Colon (tissue), 2 donors: ENCODE measurements around the gene MAPT.
"Not testable (repeated sequence)": the region's sequence is repeated elsewhere in the genome, so short reads cannot be mapped to it uniquely, and the experiment has no call there.

Experiments
- FAIRE-seq: peaks from 2 replicates; lab custom pipeline; 2012; peaks lifted over from hg19 to GRCh38; lab: Jason Lieb, UNC
- donor health status: control.
- donor health status: control.

MAPT gene

GRCh38 chr17:45900723-45901415 is 6.5 kb downstream of the MAPT start:
- FAIRE-seq, result no peak

DNA sequence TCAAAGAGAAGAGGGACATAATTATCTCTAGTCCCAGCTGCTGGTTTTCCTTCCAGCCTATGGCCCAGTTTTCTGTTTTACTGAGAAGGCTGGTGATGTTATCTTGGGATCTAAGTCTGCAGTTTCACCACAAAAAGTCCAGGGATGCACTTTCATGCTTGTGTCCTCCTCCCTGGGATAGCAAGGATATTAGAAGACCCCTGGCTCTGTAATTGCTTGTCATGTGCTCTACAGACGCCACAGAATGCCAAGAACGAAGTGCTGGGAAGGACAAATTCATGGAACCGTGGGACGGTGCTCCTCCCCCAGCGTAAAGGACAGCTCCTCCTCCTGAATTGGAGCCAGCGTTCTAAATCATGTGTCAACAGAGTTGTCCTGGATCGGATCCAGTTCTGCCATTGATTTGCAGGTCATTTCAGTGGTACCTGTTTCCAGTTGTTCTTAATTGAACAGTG is 8.6 kb downstream of the MAPT start:
- FAIRE-seq, result no peak

DNA sequence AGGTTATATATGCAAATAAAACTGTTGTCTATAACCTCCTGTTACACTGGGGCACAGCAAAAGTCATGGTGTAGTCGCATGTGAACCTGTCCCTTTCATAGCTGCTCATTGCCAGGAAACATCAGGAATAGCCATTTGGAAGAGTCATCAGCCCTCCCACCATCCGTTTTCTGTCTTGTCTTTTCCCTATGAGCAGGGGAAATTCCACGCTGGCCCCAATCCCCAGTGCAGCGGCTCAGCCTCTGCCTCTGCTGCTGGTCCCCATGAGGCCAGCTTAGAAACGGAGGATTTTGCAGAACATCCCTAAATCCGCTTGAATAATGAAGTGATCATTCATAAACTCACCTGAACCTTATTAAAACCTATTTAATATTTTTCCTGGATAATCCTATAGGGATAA is 10.5 kb downstream of the MAPT start:
- no peak for FAIRE-seq

DNA sequence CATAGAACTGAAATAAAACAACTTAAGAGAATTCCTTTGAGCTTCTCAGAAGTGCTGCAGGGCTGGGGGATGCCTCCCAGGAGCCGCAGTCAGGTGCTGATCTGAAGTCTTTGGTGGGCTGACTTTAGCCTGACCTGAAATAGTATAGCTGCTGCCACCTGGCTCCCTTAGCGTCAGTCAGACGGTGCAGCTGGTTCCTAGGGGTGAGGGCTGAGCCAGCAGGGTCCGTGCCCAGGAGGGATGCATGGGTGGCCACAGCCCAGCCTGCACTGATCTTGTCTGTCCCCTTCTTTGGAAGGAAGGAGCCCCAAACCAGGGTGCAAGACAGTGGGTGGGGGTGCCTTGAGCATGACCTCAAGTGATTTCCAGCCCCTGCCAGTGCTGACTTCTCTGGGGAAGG is 11.5 kb downstream of the MAPT start:
- FAIRE-seq, result no peak

DNA sequence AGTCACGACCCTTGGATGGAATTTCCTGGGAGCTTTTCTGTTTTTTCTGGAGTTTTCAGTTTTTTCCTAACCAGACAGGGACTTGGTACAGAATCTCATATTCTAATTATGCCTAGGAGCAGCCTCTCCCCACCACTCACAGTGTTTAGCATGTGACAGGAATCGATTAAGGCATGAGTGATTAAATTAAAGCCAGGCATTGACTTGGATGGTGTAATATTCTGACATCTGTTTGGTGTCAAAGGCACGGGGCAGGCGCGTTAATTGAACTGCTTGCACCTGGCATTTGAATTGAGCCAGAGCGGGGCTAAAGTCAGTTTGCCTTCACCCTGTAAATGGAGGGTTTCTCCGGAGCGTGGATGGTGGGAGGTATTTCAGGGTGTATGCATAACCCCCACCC is 11.9 kb downstream of the MAPT start:
- FAIRE-seq, result no peak

DNA sequence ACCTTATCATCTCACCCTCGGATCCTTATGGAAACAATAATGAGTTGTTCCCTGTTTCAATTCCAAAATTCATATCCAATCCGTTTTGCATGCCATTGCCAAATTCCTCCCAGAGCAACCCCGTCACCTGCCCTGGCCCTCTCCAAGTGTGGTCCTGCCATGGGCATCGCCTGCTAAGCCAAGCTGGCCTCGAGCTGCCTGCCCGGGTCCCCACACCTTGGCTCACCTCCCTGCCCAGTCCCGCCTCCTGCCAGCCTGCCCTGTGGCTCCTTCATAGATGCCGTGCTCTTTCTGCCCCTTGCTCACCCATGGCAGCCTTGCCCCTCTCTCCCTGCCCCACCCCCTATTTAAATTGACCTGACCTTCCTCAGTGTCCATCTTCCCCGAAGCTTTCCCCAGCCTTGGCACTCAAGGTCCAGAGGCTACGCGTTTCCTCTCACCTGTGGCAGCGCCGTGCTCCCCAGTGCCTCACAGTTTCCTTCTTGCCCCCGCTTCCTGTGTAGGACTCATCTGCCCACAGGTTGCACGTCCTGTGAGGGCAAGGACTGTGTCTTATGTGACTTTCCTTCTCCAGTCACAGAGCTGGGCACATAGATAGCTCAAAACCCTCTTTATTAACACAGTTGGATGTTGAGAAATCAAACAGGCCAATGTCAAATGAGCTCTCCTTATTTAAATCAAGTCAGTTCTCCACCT is 12.7 kb downstream of the MAPT start:
- FAIRE-seq, result no peak

DNA sequence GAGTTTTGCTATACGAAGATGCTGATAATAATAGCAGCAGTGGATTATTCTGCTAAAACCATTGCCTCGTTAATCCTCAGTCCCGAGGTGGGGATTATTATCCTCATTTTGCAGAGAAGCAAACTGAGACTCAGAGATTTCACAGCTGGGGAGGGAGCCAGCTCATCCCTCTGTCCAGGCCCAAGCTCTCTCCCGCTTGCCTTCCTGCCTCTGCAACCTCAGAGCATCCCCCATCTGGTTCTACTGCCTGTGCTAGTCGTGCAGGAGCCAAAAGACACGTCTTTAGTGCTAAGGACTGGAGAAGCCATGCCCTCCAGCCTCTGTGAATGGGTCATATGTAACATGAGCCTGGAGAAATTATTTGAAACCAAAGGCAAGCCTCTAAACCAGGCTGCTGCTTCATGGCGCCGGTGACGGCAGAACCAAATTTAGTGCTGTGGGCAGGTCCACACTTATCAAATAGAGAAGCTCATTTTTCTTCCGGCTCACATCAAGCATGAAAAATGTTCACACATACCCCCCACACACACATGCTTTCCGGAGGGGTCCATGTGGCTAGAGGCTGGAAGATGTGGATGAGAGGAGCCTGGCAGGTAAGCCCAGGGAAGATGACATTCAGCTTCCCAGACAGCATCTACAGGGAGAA is 13.5 kb downstream of the MAPT start:
- FAIRE-seq, result no peak

- FAIRE-seq, result no peak
Observed at GRCh38 chr17:45908460-45908859, 14.1 kb downstream of the MAPT start.

DNA sequence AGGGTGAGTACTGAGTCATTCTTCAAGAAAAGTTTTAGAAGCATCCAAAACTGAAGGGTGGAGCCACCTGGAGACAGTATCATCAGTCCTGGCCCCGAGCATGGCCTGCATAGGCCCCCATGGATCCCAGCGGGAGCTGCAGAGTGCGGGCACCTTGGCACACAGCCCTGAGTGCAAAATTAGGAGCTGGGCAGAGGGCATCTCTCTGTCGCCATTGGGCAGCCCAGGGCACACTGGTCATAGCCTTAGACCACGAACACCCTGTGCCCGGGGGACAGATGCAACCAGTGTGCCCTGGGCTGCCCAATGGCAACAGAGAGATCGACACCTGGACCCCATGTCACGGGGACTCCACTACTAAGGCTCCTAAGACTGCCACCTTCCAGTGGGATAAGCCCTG is 14.6 kb downstream of the MAPT start:
- FAIRE-seq, result no peak

GRCh38 chr17:45910667-45911066 is 16.3 kb downstream of the MAPT start:
- FAIRE-seq, result no peak

GRCh38 chr17:45912319-45912718 is 18.0 kb downstream of the MAPT start:
- no peak for FAIRE-seq

GRCh38 chr17:45913030-45913429 is 18.7 kb downstream of the MAPT start:
- not testable (repeated sequence) for FAIRE-seq

- FAIRE-seq, result no peak
Observed at GRCh38 chr17:45914047-45914717, 19.8 kb downstream of the MAPT start.

GRCh38 chr17:45915263-45915662 is 20.9 kb downstream of the MAPT start:
- no peak for FAIRE-seq

DNA sequence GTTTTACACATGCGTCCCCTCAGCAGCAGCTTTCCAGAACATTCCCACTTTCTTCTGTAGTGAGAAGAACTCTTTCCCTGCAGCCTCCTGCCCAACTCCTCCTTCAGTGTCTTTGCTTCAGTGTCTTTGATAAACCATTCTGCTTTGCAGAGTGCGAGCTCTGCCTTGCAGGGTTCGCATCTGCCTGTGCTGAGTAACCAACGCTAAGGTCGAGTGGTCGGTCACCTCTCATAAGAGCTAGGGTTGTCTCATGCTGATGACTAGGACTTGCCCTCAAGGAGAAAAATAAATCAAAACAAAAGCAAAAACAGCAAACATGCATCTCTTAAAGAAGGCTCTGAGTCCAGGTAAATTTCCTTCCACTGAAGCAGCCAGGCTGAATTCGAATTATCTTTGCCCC is 22.7 kb downstream of the MAPT start:
- no peak for FAIRE-seq

- FAIRE-seq, result no peak
Observed at GRCh38 chr17:45918241-45918745, 23.9 kb downstream of the MAPT start.

- no peak for FAIRE-seq
Observed at GRCh38 chr17:45919136-45919535, 24.8 kb downstream of the MAPT start.

DNA sequence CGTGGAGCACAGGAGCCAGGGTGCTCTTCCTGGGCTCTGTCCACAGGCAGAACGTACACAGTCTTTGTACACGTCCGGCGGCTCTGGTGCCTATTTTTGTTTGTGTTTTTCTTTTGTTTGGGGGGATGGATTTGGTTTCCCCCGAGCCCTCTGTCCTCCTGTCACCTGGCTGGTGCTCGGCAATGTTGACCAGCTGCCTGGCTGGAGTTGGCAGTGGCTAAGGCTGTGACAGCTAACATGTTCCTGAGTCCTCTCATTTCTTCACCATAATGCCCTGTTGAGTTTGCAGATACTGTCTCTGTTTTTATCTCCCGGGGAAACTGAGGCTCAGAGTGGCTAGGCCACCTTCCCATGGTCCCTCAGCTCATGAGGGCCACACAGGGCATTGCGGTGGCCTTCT is 25.7 kb downstream of the MAPT start:
- no peak for FAIRE-seq

DNA sequence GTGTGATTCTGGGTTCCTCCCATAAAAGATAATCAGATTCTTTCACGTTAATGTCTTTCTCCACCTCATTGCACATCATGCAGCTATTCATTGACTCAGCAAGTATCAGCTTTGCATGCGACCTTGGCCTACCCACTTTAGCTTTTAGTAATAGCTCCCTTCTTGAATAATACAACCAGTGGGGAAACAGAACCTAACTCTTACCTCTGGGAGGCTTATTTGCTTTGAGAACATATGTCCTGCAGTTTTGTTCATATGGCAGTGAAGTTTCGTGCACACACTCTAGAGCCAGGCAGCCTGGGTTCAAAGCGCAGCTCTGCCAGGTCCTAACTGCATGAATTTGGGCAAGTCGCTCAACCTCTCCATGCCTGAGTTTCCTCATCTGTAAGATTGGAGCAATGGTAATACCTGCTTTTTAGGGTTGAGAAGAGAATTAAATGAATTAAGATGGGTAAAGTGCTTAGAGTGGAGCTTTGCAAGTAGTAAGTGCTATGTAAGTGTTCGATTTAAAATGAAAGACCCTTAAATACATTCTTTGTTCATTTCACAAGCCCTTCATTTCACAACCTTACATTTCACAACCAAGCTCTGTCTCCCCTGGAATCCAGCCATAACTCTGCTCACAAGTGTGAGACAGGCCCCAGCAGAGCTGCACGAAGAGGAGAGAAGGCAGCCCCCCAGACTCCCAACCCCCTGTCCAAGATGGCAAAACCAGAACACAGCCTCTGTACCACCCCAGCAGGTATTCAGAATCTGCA is 29.3 kb downstream of the MAPT start:
- no peak for FAIRE-seq

DNA sequence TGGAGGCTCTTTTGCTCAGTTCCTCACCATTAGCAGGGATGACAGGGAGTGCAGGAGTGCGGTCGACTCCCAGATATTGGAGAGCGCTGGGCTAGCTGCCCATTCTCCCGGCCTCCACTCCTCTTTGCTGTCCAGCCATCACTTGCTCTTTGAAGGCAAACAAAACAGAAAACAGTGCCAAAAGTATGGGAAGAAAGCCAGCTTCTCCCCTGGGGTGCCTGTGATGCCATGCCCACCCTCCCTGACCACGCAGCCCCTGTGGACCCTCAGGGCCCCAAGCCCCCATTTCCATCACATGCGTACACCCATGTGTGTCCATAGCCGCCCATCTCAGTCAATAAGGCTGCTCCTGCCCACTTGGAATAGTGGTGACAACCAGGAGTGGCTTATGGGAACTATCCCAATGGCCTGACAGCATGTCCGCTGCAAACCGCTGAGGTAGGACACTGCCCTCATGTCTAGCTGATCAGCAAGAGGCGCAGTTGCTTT is 30.0 kb downstream of the MAPT start:
- FAIRE-seq, result no peak

DNA sequence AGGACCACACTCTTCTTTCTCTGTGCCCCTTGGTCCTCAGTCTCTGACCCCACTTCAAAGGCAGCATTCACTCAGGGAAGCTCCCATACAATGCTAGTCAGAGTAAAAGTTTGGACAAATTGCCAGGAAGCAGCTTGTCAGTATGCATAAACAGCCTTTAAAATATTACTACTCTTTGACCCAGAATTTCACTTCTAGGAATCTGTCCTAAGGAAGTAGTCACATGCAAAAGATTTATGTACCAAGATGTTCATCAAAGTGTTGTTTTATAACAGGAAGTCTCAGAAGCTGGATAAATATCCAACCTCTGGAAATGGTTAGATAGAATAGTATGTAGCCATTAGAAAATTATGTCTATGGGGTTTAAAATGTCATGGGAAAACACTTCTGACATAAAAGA is 31.0 kb downstream of the MAPT start:
- no peak for FAIRE-seq

DNA sequence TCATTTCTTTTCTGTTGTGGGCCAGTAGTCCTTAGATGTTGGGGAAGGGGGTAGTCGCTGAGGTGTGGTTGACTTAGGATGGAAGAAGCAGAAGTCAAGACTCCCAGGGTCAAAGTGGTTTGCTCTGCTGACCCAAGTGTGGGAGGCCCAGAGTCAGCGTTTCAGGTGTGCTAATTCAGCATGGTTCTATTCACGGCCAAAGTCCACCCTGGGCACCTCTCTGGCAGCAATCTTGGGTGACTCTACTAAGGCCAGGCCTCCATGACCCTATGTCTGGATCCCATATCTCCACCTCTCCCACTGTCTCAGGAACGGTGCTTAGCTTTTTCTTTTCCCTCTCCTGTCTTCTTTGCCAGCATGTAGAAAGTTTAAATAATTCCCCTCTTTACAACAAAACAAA is 32.9 kb downstream of the MAPT start:
- no peak for FAIRE-seq
